ENCODE results near the gene REG3G.

DNA sequence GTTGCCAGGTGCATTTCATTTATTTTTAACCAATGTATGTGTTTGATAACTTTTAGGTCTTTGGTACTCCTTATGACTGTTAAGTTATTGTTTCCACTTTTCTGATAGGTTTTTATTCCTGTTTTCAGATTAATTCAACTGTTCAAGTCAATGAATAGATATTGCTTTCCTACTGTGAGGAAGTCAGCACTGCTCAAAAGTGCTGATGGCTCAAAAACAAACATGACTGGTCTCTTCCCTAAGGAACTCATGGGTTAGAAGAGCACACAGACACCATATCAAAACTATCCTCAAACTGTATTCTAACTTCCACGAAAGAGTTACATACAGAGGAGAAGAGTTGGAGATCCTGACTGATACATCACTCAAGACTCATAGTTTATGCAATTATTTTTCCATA lies 39.9 kb upstream of the REG3G start:
- no peak for TF ChIP-seq HCFC1 (IDR thresholded peaks at IDR 0.05; ENCODE audit: low read depth, low read length)
- TF ChIP-seq, protein P1, sequence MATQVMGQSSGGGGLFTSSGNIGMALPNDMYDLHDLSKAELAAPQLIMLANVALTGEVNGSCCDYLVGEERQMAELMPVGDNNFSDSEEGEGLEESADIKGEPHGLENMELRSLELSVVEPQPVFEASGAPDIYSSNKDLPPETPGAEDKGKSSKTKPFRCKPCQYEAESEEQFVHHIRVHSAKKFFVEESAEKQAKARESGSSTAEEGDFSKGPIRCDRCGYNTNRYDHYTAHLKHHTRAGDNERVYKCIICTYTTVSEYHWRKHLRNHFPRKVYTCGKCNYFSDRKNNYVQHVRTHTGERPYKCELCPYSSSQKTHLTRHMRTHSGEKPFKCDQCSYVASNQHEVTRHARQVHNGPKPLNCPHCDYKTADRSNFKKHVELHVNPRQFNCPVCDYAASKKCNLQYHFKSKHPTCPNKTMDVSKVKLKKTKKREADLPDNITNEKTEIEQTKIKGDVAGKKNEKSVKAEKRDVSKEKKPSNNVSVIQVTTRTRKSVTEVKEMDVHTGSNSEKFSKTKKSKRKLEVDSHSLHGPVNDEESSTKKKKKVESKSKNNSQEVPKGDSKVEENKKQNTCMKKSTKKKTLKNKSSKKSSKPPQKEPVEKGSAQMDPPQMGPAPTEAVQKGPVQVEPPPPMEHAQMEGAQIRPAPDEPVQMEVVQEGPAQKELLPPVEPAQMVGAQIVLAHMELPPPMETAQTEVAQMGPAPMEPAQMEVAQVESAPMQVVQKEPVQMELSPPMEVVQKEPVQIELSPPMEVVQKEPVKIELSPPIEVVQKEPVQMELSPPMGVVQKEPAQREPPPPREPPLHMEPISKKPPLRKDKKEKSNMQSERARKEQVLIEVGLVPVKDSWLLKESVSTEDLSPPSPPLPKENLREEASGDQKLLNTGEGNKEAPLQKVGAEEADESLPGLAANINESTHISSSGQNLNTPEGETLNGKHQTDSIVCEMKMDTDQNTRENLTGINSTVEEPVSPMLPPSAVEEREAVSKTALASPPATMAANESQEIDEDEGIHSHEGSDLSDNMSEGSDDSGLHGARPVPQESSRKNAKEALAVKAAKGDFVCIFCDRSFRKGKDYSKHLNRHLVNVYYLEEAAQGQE (IDR thresholded peaks at IDR 0.05; ENCODE audit: borderline replicate concordance in 1 of 2, low read depth in 1 of 2, low read length in 2 of 2) = no peak
- TF ChIP-seq, protein P2, sequence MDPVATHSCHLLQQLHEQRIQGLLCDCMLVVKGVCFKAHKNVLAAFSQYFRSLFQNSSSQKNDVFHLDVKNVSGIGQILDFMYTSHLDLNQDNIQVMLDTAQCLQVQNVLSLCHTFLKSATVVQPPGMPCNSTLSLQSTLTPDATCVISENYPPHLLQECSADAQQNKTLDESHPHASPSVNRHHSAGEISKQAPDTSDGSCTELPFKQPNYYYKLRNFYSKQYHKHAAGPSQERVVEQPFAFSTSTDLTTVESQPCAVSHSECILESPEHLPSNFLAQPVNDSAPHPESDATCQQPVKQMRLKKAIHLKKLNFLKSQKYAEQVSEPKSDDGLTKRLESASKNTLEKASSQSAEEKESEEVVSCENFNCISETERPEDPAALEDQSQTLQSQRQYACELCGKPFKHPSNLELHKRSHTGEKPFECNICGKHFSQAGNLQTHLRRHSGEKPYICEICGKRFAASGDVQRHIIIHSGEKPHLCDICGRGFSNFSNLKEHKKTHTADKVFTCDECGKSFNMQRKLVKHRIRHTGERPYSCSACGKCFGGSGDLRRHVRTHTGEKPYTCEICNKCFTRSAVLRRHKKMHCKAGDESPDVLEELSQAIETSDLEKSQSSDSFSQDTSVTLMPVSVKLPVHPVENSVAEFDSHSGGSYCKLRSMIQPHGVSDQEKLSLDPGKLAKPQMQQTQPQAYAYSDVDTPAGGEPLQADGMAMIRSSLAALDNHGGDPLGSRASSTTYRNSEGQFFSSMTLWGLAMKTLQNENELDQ (CRISPR knock-in tag; IDR thresholded peaks at IDR 0.05; ENCODE audit: borderline replicate concordance) = no peak
- no peak for TF ChIP-seq ZFP36 (IDR thresholded peaks at IDR 0.05; ENCODE audit: borderline replicate concordance, low read depth, low read length, partially characterized antibody)
- TF ChIP-seq, protein P3, sequence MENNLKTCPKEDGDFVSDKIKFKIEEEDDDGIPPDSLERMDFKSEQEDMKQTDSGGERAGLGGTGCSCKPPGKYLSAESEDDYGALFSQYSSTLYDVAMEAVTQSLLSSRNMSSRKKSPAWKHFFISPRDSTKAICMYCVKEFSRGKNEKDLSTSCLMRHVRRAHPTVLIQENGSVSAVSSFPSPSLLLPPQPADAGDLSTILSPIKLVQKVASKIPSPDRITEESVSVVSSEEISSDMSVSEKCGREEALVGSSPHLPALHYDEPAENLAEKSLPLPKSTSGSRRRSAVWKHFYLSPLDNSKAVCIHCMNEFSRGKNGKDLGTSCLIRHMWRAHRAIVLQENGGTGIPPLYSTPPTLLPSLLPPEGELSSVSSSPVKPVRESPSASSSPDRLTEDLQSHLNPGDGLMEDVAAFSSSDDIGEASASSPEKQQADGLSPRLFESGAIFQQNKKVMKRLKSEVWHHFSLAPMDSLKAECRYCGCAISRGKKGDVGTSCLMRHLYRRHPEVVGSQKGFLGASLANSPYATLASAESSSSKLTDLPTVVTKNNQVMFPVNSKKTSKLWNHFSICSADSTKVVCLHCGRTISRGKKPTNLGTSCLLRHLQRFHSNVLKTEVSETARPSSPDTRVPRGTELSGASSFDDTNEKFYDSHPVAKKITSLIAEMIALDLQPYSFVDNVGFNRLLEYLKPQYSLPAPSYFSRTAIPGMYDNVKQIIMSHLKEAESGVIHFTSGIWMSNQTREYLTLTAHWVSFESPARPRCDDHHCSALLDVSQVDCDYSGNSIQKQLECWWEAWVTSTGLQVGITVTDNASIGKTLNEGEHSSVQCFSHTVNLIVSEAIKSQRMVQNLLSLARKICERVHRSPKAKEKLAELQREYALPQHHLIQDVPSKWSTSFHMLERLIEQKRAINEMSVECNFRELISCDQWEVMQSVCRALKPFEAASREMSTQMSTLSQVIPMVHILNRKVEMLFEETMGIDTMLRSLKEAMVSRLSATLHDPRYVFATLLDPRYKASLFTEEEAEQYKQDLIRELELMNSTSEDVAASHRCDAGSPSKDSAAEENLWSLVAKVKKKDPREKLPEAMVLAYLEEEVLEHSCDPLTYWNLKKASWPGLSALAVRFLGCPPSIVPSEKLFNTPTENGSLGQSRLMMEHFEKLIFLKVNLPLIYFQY (CRISPR knock-in tag; IDR thresholded peaks at IDR 0.05; ENCODE audit: borderline replicate concordance) = no peak
- no peak for TF ChIP-seq FOXA1 (IDR thresholded peaks at IDR 0.05)
- TF ChIP-seq FOXA1 (CRISPR knock-in tag; IDR thresholded peaks at IDR 0.05) = no peak
- TF ChIP-seq NFYB (CRISPR knock-in tag; IDR thresholded peaks at IDR 0.05) = no peak
- TF ChIP-seq FOXJ3 (CRISPR knock-in tag; IDR thresholded peaks at IDR 0.05; ENCODE audit: borderline replicate concordance) = no peak
- TF ChIP-seq, protein P4, sequence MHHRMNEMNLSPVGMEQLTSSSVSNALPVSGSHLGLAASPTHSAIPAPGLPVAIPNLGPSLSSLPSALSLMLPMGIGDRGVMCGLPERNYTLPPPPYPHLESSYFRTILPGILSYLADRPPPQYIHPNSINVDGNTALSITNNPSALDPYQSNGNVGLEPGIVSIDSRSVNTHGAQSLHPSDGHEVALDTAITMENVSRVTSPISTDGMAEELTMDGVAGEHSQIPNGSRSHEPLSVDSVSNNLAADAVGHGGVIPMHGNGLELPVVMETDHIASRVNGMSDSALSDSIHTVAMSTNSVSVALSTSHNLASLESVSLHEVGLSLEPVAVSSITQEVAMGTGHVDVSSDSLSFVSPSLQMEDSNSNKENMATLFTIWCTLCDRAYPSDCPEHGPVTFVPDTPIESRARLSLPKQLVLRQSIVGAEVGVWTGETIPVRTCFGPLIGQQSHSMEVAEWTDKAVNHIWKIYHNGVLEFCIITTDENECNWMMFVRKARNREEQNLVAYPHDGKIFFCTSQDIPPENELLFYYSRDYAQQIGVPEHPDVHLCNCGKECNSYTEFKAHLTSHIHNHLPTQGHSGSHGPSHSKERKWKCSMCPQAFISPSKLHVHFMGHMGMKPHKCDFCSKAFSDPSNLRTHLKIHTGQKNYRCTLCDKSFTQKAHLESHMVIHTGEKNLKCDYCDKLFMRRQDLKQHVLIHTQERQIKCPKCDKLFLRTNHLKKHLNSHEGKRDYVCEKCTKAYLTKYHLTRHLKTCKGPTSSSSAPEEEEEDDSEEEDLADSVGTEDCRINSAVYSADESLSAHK (CRISPR knock-in tag; IDR thresholded peaks at IDR 0.05; ENCODE audit: borderline replicate concordance) = no peak
- TF ChIP-seq, protein P5, sequence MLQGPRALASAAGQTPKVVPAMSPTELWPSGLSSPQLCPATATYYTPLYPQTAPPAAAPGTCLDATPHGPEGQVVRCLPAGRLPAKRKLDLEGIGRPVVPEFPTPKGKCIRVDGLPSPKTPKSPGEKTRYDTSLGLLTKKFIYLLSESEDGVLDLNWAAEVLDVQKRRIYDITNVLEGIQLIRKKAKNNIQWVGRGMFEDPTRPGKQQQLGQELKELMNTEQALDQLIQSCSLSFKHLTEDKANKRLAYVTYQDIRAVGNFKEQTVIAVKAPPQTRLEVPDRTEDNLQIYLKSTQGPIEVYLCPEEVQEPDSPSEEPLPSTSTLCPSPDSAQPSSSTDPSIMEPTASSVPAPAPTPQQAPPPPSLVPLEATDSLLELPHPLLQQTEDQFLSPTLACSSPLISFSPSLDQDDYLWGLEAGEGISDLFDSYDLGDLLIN (CRISPR knock-in tag; IDR thresholded peaks at IDR 0.05; ENCODE audit: borderline replicate concordance) = no peak
- TF ChIP-seq, protein P6, sequence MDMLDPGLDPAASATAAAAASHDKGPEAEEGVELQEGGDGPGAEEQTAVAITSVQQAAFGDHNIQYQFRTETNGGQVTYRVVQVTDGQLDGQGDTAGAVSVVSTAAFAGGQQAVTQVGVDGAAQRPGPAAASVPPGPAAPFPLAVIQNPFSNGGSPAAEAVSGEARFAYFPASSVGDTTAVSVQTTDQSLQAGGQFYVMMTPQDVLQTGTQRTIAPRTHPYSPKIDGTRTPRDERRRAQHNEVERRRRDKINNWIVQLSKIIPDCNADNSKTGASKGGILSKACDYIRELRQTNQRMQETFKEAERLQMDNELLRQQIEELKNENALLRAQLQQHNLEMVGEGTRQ (IDR thresholded peaks at IDR 0.05; ENCODE audit: low read depth, low read length) = no peak
- TF ChIP-seq, protein P6 (CRISPR knock-in tag; IDR thresholded peaks at IDR 0.05; ENCODE audit: borderline replicate concordance) = no peak
- no peak for TF ChIP-seq MBNL3 (CRISPR knock-in tag; conservative IDR thresholded peaks at IDR 0.05)

All from HepG2 (cell line).